Neural cell (in vitro differentiated cells): Measurements from ENCODE around the gene PGM3. TPM values are rescaled to one million over a fixed set of nuclear protein-coding genes. Genes with fewer than 3 reads are reported as not detected.

ENCODE experiments used
- H2AFZ ChIP-seq: fragments of 200-600, 300-800 bp; sonication (generic), shearing (Covaris generic); 2 replicates; pipeline ENCODE4 v1.6.0; 2014; ENCODE audit warnings: low read depth, mild to moderate bottlenecking, antibody characterized with exemption, low read length, moderate library complexity
- H3F3A ChIP-seq: fragments of 200-600 bp; shearing (Covaris generic); 2 replicates; pipeline ENCODE4 v1.6.1; 2016; ENCODE audit warnings: mild to moderate bottlenecking, moderate library complexity, mixed read lengths, antibody characterized with exemption, low read length; ENCODE audit not compliant: insufficient read depth, poor library complexity, severe bottlenecking
- H3K27ac ChIP-seq: fragments of 200-600, 300-800 bp; sonication (generic), shearing (Covaris generic); 2 replicates; pipeline ENCODE4 v1.5.1; 2014; ENCODE audit warnings: mild to moderate bottlenecking, low read length, moderate library complexity
- H3K27me3 ChIP-seq: fragments of 300-800, 200-600 bp; sonication (generic), shearing (Covaris generic); 2 replicates; pipeline ENCODE4 v1.6.0; 2014; ENCODE audit warnings: mild to moderate bottlenecking, low read depth, low read length, moderate library complexity; ENCODE audit not compliant: insufficient read depth
- H3K36me3 ChIP-seq: fragments of 300-800, 200-600 bp; sonication (generic), shearing (Covaris generic); 2 replicates; pipeline ENCODE4 v1.5.1; 2014; ENCODE audit warnings: mild to moderate bottlenecking, antibody characterized with exemption, low read length, moderate library complexity; ENCODE audit not compliant: insufficient read depth
- H3K4me2 ChIP-seq: fragments of 300-800, 200-600 bp; sonication (generic), shearing (Covaris generic); 2 replicates; pipeline ENCODE4 v1.6.0; 2014; ENCODE audit warnings: mild to moderate bottlenecking, low read length
- H3K4me3 ChIP-seq: fragments of 300-800, 200-600 bp; sonication (generic), shearing (Covaris generic); 2 replicates; pipeline ENCODE4 v1.5.1; 2014; ENCODE audit warnings: mild to moderate bottlenecking, low read length, moderate library complexity
- H3K79me2 ChIP-seq: fragments of 200-600 bp; shearing (Covaris generic); replicated peaks from 2 replicates; pipeline ENCODE4 v1.6.0; 2014; ENCODE audit warnings: mild to moderate bottlenecking, low read length, moderate library complexity; ENCODE audit not compliant: insufficient read depth
- H3K9ac ChIP-seq: fragments of 300-800, 200-600 bp; sonication (generic), shearing (Covaris generic); 2 replicates; pipeline ENCODE4 v1.6.1; 2016; ENCODE audit warnings: mild to moderate bottlenecking, low read length, mixed read lengths
- H3K9me2 ChIP-seq: fragments of 200-600 bp; shearing (Covaris generic); 2 replicates; pipeline ENCODE4 v1.6.1; 2016; ENCODE audit warnings: mild to moderate bottlenecking, low read length, mixed read lengths; ENCODE audit not compliant: insufficient read depth
- H3K9me3 ChIP-seq: fragments of 200-600, 300-800 bp; sonication (generic), shearing (Covaris generic); 2 replicates; pipeline ENCODE4 v1.6.1; 2016; ENCODE audit warnings: mild to moderate bottlenecking, mixed run types, low read length, moderate library complexity, mixed read lengths
- H4K20me1 ChIP-seq: fragments of 200-600 bp; shearing (Covaris generic); 2 replicates; pipeline ENCODE4 v1.6.1; 2016; ENCODE audit warnings: mild to moderate bottlenecking, mixed run types; ENCODE audit not compliant: insufficient read depth
- EP300 ChIP-seq: fragments of 450-650 bp; conservative IDR thresholded peaks from 2 replicates; pipeline ENCODE4 v1.6.1; 2014; ENCODE audit warnings: antibody characterized with exemption, mild to moderate bottlenecking, moderate library complexity; ENCODE audit not compliant: poor library complexity, severe bottlenecking
- EZH2 ChIP-seq: fragments of 200-600, 300-800 bp; shearing (Covaris generic), sonication (generic); IDR thresholded peaks from 2 replicates; pipeline ENCODE4 v1.6.1; 2014; ENCODE audit warnings: antibody characterized with exemption, low read length, borderline replicate concordance, mild to moderate bottlenecking; ENCODE audit not compliant: insufficient read depth, poor library complexity, severe bottlenecking
- MXI1 ChIP-seq: fragments of 450-650 bp; conservative IDR thresholded peaks from 2 replicates; pipeline ENCODE4 v1.6.1; 2014; ENCODE audit warnings: antibody characterized with exemption, mild to moderate bottlenecking; ENCODE audit not compliant: poor library complexity, severe bottlenecking
- POLR2AphosphoS5 ChIP-seq: IDR thresholded peaks from 2 replicates; pipeline ENCODE4 v1.6.1; 2012
- RAD21 ChIP-seq: fragments of 450-650 bp; conservative IDR thresholded peaks from 2 replicates; pipeline ENCODE4 v1.6.1; 2014; ENCODE audit warnings: antibody characterized with exemption, mild to moderate bottlenecking, moderate library complexity
- SMC3 ChIP-seq: fragments of 450-650 bp; conservative IDR thresholded peaks from 2 replicates; pipeline ENCODE4 v1.6.1; 2014; ENCODE audit warnings: antibody characterized with exemption, mild to moderate bottlenecking, moderate library complexity; ENCODE audit not compliant: poor library complexity
- TAF1 ChIP-seq: IDR thresholded peaks from 2 replicates; pipeline ENCODE4 v1.6.1; 2012; ENCODE audit warnings: low read depth
- polyA plus RNA-seq: library from polyadenylated mRNA; depleted of rRNA; stranded (reverse); fragments of >200 nt; gene quantifications from 2 replicates; pipeline ENCODE4 v1.2.3, GENCODE V29; 2014
- TF ChIP-seq, protein P1 (sequence below): fragments of 450-650 bp; IDR thresholded peaks from 2 replicates; pipeline ENCODE4 v1.5.1; 2014; ENCODE audit warnings: antibody characterized with exemption, mild to moderate bottlenecking, moderate library complexity; ENCODE audit not compliant: poor library complexity, severe bottlenecking
- TF ChIP-seq, protein P2 (sequence below): IDR thresholded peaks from 2 replicates; pipeline ENCODE4 v1.6.1; 2012; ENCODE audit warnings: borderline replicate concordance

The PGM3 gene
- polyA plus RNA-seq, 1 donor from 2014 or later: 198 TPM

DNA sequence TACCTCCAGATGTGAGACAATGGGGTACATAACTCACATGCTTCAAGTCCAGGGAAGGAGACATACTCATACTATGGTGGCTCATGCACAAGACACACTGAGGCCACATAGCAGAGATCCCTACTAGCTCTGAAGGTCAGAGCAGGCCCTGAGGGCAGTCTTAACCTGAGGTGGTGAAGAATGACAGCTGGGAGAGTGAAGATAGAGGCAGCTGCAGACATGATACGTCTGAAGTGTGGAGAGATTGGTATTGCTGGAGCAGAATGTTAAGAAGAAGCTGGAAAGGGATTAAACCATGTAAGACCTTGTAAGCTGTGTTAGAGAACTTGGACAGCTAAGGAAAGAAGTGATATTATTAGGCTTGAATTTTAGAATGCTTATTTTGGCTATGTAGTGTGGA, 32.9 kb downstream of the PGM3 start:
- no peak overlapping the region for H3K4me2 ChIP-seq
- no peak overlapping the region for H3K9ac ChIP-seq
- H3K27me3 ChIP-seq: no peaks in the 10 kb centered on the region
- H3K79me2 ChIP-seq: no peaks in the 10 kb centered on the region
- H3K36me3 ChIP-seq: peaks cover 17% of the 10 kb centered on the region
- no peak overlapping the region for H3K27ac ChIP-seq
- no peaks in the 10 kb centered on the region for H4K20me1 ChIP-seq
- no peak overlapping the region for H3K4me3 ChIP-seq
- no peaks in the 10 kb centered on the region for H3K9me2 ChIP-seq
- no peaks in the 10 kb centered on the region for H3F3A ChIP-seq
- no peak for TF ChIP-seq EP300
- no peak for TF ChIP-seq SMC3
- no peak for TF ChIP-seq EZH2
- TF ChIP-seq POLR2AphosphoS5: no peak
- TF ChIP-seq, protein P1, sequence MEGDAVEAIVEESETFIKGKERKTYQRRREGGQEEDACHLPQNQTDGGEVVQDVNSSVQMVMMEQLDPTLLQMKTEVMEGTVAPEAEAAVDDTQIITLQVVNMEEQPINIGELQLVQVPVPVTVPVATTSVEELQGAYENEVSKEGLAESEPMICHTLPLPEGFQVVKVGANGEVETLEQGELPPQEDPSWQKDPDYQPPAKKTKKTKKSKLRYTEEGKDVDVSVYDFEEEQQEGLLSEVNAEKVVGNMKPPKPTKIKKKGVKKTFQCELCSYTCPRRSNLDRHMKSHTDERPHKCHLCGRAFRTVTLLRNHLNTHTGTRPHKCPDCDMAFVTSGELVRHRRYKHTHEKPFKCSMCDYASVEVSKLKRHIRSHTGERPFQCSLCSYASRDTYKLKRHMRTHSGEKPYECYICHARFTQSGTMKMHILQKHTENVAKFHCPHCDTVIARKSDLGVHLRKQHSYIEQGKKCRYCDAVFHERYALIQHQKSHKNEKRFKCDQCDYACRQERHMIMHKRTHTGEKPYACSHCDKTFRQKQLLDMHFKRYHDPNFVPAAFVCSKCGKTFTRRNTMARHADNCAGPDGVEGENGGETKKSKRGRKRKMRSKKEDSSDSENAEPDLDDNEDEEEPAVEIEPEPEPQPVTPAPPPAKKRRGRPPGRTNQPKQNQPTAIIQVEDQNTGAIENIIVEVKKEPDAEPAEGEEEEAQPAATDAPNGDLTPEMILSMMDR: no peak
- TF ChIP-seq MXI1: no peak
- no peak for TF ChIP-seq TAF1
- TF ChIP-seq RAD21: no peak
- TF ChIP-seq, protein P2, sequence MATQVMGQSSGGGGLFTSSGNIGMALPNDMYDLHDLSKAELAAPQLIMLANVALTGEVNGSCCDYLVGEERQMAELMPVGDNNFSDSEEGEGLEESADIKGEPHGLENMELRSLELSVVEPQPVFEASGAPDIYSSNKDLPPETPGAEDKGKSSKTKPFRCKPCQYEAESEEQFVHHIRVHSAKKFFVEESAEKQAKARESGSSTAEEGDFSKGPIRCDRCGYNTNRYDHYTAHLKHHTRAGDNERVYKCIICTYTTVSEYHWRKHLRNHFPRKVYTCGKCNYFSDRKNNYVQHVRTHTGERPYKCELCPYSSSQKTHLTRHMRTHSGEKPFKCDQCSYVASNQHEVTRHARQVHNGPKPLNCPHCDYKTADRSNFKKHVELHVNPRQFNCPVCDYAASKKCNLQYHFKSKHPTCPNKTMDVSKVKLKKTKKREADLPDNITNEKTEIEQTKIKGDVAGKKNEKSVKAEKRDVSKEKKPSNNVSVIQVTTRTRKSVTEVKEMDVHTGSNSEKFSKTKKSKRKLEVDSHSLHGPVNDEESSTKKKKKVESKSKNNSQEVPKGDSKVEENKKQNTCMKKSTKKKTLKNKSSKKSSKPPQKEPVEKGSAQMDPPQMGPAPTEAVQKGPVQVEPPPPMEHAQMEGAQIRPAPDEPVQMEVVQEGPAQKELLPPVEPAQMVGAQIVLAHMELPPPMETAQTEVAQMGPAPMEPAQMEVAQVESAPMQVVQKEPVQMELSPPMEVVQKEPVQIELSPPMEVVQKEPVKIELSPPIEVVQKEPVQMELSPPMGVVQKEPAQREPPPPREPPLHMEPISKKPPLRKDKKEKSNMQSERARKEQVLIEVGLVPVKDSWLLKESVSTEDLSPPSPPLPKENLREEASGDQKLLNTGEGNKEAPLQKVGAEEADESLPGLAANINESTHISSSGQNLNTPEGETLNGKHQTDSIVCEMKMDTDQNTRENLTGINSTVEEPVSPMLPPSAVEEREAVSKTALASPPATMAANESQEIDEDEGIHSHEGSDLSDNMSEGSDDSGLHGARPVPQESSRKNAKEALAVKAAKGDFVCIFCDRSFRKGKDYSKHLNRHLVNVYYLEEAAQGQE: no peak
- no peak overlapping the region for H2AFZ ChIP-seq
- H3K9me3 ChIP-seq: no peaks in the 10 kb centered on the region

DNA sequence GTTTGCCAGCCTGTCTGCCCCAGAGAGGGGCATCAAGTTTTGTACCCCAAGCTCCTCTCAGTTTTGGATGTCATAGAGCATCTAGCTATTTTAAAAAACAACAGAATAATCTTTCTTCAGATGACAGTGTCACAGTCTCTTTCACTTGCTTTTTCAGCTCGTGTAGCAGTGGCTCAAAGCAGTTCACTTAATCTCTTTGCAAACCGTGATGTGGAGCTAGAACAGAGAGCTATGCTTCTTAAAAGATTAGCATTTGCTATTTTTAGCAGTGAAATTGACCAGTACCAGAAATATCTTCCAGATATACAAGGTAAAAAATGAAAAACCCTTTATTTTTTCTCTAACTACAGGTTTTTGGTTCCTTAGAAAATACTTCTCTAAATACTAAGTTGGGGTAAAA, 37.3 kb downstream of the PGM3 start:
- Histone ChIP-seq H3K4me2 (no peak overlapping the region), H2AFZ (no peak overlapping the region), H4K20me1 (no peaks in the 10 kb centered on the region), H3K9me3 (no peaks in the 10 kb centered on the region), H3K36me3 (peaks cover 16% of the 10 kb centered on the region), H3K9ac (no peak overlapping the region), H3K27me3 (no peaks in the 10 kb centered on the region), H3F3A (no peaks in the 10 kb centered on the region), H3K4me3 (no peak overlapping the region), H3K27ac (no peak overlapping the region), H3K79me2 (no peaks in the 10 kb centered on the region), H3K9me2 (no peaks in the 10 kb centered on the region)
- no peak for TF ChIP-seq POLR2AphosphoS5
- TF ChIP-seq TAF1: no peak
- TF ChIP-seq, protein P2: no peak
- TF ChIP-seq, protein P1: no peak
- no peak for TF ChIP-seq EZH2
- TF ChIP-seq EP300: no peak
